Measurements from ENCODE around the gene LYPD1.

DNA sequence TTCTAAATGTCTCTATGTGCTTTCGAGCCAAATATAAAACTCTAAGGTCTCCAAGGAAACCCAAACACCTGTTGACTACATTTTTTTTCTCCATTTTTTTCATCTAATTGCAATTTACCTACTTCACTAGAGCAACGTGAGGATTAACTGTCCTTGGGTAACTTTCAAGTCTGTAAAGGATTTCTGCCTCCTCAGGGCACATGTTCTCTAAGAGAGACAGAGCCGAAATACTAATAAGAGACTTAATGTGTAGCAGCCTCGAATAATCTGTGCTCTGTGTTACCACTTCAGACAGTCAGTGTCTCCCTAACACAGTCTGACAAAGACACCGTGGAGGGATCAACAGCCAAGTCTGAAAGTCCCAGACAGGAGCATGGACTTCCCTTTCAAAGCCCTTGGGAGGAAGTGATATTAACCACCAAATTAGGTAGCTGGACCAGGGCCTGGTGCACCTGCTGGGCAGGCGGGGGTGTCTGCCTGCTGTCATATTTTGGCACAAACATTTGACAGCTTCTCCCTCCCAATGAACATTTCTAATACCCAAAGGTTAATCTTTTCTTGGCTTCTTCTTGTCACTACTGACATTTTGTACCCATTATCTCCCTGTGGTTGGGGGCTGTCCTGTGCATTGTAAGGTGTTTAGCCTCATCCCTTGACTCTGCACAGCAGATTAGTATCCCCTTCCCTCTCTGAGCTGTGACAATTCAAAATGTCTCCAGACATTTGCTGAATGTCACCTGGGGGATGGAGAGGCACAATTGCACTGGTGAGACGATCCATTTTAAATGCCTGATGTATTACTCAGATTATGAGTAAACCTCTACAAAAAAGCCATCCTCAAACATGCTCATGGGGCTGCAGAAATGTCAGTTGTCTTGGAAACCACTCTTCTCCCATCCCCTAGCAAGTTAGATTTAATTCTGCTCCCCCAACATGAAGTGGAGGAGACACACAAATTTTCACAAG is 45.7 kb upstream of the LYPD1 start:
- TF ChIP-seq, protein P1, sequence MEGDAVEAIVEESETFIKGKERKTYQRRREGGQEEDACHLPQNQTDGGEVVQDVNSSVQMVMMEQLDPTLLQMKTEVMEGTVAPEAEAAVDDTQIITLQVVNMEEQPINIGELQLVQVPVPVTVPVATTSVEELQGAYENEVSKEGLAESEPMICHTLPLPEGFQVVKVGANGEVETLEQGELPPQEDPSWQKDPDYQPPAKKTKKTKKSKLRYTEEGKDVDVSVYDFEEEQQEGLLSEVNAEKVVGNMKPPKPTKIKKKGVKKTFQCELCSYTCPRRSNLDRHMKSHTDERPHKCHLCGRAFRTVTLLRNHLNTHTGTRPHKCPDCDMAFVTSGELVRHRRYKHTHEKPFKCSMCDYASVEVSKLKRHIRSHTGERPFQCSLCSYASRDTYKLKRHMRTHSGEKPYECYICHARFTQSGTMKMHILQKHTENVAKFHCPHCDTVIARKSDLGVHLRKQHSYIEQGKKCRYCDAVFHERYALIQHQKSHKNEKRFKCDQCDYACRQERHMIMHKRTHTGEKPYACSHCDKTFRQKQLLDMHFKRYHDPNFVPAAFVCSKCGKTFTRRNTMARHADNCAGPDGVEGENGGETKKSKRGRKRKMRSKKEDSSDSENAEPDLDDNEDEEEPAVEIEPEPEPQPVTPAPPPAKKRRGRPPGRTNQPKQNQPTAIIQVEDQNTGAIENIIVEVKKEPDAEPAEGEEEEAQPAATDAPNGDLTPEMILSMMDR (IDR thresholded peaks at IDR 0.05 in 2 of 3, conservative IDR thresholded peaks at IDR 0.05 in 1 of 3; ENCODE audit: borderline replicate concordance in 1 of 3, insufficient read depth in 1 of 3, low read depth in 2 of 3, low read length in 2 of 3), result no peak
- TF ChIP-seq ZNF274 (IDR thresholded peaks at IDR 0.05; ENCODE audit: low read depth, low read length), result no peak
- TF ChIP-seq RAD21 (IDR thresholded peaks at IDR 0.05; ENCODE audit: low read depth), result no peak
- TF ChIP-seq POLR2A (IDR thresholded peaks at IDR 0.05; ENCODE audit: borderline replicate concordance, extremely low read depth, insufficient read depth, insufficient read length), result no peak
- no peak for TF ChIP-seq EZH2phosphoT487 (IDR thresholded peaks at IDR 0.05; ENCODE audit: borderline replicate concordance)
- TF ChIP-seq, protein P2, sequence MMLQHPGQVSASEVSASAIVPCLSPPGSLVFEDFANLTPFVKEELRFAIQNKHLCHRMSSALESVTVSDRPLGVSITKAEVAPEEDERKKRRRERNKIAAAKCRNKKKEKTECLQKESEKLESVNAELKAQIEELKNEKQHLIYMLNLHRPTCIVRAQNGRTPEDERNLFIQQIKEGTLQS (IDR thresholded peaks at IDR 0.05), result no peak
- TF ChIP-seq, protein P3, sequence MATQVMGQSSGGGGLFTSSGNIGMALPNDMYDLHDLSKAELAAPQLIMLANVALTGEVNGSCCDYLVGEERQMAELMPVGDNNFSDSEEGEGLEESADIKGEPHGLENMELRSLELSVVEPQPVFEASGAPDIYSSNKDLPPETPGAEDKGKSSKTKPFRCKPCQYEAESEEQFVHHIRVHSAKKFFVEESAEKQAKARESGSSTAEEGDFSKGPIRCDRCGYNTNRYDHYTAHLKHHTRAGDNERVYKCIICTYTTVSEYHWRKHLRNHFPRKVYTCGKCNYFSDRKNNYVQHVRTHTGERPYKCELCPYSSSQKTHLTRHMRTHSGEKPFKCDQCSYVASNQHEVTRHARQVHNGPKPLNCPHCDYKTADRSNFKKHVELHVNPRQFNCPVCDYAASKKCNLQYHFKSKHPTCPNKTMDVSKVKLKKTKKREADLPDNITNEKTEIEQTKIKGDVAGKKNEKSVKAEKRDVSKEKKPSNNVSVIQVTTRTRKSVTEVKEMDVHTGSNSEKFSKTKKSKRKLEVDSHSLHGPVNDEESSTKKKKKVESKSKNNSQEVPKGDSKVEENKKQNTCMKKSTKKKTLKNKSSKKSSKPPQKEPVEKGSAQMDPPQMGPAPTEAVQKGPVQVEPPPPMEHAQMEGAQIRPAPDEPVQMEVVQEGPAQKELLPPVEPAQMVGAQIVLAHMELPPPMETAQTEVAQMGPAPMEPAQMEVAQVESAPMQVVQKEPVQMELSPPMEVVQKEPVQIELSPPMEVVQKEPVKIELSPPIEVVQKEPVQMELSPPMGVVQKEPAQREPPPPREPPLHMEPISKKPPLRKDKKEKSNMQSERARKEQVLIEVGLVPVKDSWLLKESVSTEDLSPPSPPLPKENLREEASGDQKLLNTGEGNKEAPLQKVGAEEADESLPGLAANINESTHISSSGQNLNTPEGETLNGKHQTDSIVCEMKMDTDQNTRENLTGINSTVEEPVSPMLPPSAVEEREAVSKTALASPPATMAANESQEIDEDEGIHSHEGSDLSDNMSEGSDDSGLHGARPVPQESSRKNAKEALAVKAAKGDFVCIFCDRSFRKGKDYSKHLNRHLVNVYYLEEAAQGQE (IDR thresholded peaks at IDR 0.05; ENCODE audit: low read depth), result no peak
- TF ChIP-seq, protein P4, sequence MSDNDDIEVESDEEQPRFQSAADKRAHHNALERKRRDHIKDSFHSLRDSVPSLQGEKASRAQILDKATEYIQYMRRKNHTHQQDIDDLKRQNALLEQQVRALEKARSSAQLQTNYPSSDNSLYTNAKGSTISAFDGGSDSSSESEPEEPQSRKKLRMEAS (IDR thresholded peaks at IDR 0.05), result no peak
- TF ChIP-seq CEBPB (IDR thresholded peaks at IDR 0.05; ENCODE audit: low read depth), result no peak
- TF ChIP-seq, protein P5, sequence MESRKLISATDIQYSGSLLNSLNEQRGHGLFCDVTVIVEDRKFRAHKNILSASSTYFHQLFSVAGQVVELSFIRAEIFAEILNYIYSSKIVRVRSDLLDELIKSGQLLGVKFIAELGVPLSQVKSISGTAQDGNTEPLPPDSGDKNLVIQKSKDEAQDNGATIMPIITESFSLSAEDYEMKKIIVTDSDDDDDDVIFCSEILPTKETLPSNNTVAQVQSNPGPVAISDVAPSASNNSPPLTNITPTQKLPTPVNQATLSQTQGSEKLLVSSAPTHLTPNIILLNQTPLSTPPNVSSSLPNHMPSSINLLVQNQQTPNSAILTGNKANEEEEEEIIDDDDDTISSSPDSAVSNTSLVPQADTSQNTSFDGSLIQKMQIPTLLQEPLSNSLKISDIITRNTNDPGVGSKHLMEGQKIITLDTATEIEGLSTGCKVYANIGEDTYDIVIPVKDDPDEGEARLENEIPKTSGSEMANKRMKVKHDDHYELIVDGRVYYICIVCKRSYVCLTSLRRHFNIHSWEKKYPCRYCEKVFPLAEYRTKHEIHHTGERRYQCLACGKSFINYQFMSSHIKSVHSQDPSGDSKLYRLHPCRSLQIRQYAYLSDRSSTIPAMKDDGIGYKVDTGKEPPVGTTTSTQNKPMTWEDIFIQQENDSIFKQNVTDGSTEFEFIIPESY (IDR thresholded peaks at IDR 0.05; ENCODE audit: extremely low read depth, insufficient replicate concordance, low read length), result no peak
- no peak for TF ChIP-seq POLR2AphosphoS5 (IDR thresholded peaks at IDR 0.05; ENCODE audit: low read depth, low read length)
